Astrocyte of the cerebellum (primary cell): ENCODE measurements around the gene ACKR1.
A peak's percentile ranks its signal among the peaks of the same experiment; 100 is the strongest.

ENCODE experiments used
- DNase-seq: peaks from one replicate; pipeline ENCODE4 v3.0.0-alpha.2; 2011; ENCODE audit warnings: low read depth
- H3K4me3 ChIP-seq: 2 replicates; pipeline ENCODE4 v1.5.1; 2011; ENCODE audit warnings: mild to moderate bottlenecking, low read depth, low read length, moderate library complexity
- CTCF ChIP-seq: IDR thresholded peaks from 2 replicates; pipeline ENCODE4 v1.5.1; 2012; ENCODE audit warnings: low read length, low read depth, moderate library complexity, mild to moderate bottlenecking; ENCODE audit errors: missing control alignments
- in situ Hi-C: cut with HindIII; loops from 2 replicates; pipeline ENCODE4 v1.10.0; 2017; ENCODE audit warnings: low sequenced_read_pairs

ACKR1 gene

GRCh38 chr1:159177272-159177907, 27.3 kb upstream of the ACKR1 start:
- no peak overlapping the region for H3K4me3 ChIP-seq
- DNase-seq = peak; percentile 80
- no peak for TF ChIP-seq CTCF
- in situ Hi-C loops = no loop called here

GRCh38 chr1:159179906-159180305, 24.8 kb upstream of the ACKR1 start:
- H3K4me3 ChIP-seq = no peak overlapping the region
- in situ Hi-C loops = no loop called here
- no peak for TF ChIP-seq CTCF
- DNase-seq = no peak

- DNase-seq = no peak
- no peak overlapping the region for H3K4me3 ChIP-seq
- in situ Hi-C loops = no loop called here
- no peak for TF ChIP-seq CTCF
Observed at GRCh38 chr1:159180516-159180915, 24.2 kb upstream of the ACKR1 start.

GRCh38 chr1:159181328-159182024, 23.2 kb upstream of the ACKR1 start:
- in situ Hi-C loops = no loop called here
- no peak overlapping the region for H3K4me3 ChIP-seq
- TF ChIP-seq CTCF = no peak
- DNase-seq = no peak

- in situ Hi-C loops = no loop called here
- DNase-seq = no peak
- TF ChIP-seq CTCF = no peak
- H3K4me3 ChIP-seq = no peak overlapping the region
Observed at GRCh38 chr1:159184201-159184600, 20.5 kb upstream of the ACKR1 start.

- H3K4me3 ChIP-seq = no peak overlapping the region
- no peak for DNase-seq
- TF ChIP-seq CTCF = no peak
- in situ Hi-C loops = no loop called here
Observed at GRCh38 chr1:159185121-159185520, 19.6 kb upstream of the ACKR1 start.
